K562 (cell line): ENCODE results near the gene ABCF2.
A peak's percentile ranks its signal among the peaks of the same experiment; 100 is the strongest.

Experiments used
- CHD1 ChIP-seq: fragments of 200-600 bp; sonication (generic); IDR thresholded peaks from one replicate; pipeline ENCODE4 v1.6.1; 2012; ENCODE audit warnings: mild to moderate bottlenecking, moderate library complexity, low read length, inconsistent platforms
- JUND ChIP-seq, 2 experiments: IDR thresholded peaks; 2 replicates in 1 of 2; 3 replicates in 1 of 2; pipeline ENCODE4 v1.6.1; 2011; ENCODE audit warnings: borderline replicate concordance in 2 of 2, low read depth in 2 of 2, low read length in 2 of 2, improper control_type of control experiment in 1 of 2, missing biosample characterization in 1 of 2, missing genetic modification characterization in 1 of 2, missing genetic modification reagents in 1 of 2
- KLF13 ChIP-seq: fragments of 450-650 bp; IDR thresholded peaks from 2 replicates; pipeline ENCODE4 v1.6.1; 2016; ENCODE audit warnings: missing genetic modification characterization, low read depth, mild to moderate bottlenecking, missing compliant biosample characterization, moderate library complexity, borderline replicate concordance
- NR2F6 ChIP-seq: fragments of 450-650 bp; formaldehyde crosslinking; IDR thresholded peaks from 2 replicates; pipeline ENCODE4 v1.4.0; 2020; ENCODE audit warnings: mild to moderate bottlenecking
- SIN3A ChIP-seq, 2 experiments: fragments of 150-350 bp in 1 of 2; IDR thresholded peaks; 2 replicates each; pipeline ENCODE4 v1.6.1; 2011 to 2016; ENCODE audit warnings: borderline replicate concordance in 2 of 2, low read depth in 2 of 2, low read length in 2 of 2, mild to moderate bottlenecking in 2 of 2, moderate library complexity in 2 of 2; ENCODE audit not compliant: control insufficient read depth in 1 of 2
- TAF1 ChIP-seq: IDR thresholded peaks from 2 replicates; pipeline ENCODE4 v1.6.1; 2011; ENCODE audit warnings: mild to moderate bottlenecking, low read length, moderate library complexity; ENCODE audit not compliant: insufficient read depth, control insufficient read depth, severe bottlenecking; ENCODE audit errors: extremely low read depth
- YY1 ChIP-seq, 3 experiments: IDR thresholded peaks; 2 replicates each; pipeline ENCODE4 v1.6.1; 2011; ENCODE audit warnings: low read length in 2 of 3, mild to moderate bottlenecking in 2 of 3, moderate library complexity in 2 of 3, borderline replicate concordance in 1 of 3, control low read depth in 1 of 3, low read depth in 1 of 3; ENCODE audit not compliant: insufficient read depth in 3 of 3, insufficient replicate concordance in 2 of 3, control insufficient read depth in 1 of 3, insufficient read length in 1 of 3; ENCODE audit errors: extremely low read depth in 1 of 3
- ZNF121 ChIP-seq: sonication (generic); formaldehyde crosslinking; conservative IDR thresholded peaks from 2 replicates; pipeline ENCODE4 v1.8.0; 2022; ENCODE audit warnings: missing genetic modification reagents
- TF ChIP-seq, protein P1 (sequence below): fragments of 250-450 bp; sonication (Bioruptor Pico); IDR thresholded peaks from 2 replicates; pipeline ENCODE4 v1.8.0; 2021; ENCODE audit warnings: borderline replicate concordance, mild to moderate bottlenecking, moderate library complexity; ENCODE audit not compliant: poor library complexity, severe bottlenecking
- TF ChIP-seq, protein P2 (sequence below): sonication (generic); formaldehyde crosslinking; IDR thresholded peaks from 2 replicates; pipeline ENCODE4 v1.8.0; 2022; ENCODE audit warnings: missing genetic modification reagents, mild to moderate bottlenecking, borderline replicate concordance
- TF ChIP-seq, protein P3 (sequence below), 3 experiments: IDR thresholded peaks in 2 of 3; conservative IDR thresholded peaks in 1 of 3; 2 replicates each; pipeline ENCODE4 v1.5.1; 2011 to 2012; ENCODE audit warnings: low read length in 3 of 3, mild to moderate bottlenecking in 3 of 3, control low read depth in 2 of 3, improper control_type of control experiment in 1 of 3, inconsistent platforms in 1 of 3, low read depth in 1 of 3, mixed read lengths in 1 of 3, moderate library complexity in 1 of 3; ENCODE audit not compliant: insufficient read depth in 2 of 3

DNA sequence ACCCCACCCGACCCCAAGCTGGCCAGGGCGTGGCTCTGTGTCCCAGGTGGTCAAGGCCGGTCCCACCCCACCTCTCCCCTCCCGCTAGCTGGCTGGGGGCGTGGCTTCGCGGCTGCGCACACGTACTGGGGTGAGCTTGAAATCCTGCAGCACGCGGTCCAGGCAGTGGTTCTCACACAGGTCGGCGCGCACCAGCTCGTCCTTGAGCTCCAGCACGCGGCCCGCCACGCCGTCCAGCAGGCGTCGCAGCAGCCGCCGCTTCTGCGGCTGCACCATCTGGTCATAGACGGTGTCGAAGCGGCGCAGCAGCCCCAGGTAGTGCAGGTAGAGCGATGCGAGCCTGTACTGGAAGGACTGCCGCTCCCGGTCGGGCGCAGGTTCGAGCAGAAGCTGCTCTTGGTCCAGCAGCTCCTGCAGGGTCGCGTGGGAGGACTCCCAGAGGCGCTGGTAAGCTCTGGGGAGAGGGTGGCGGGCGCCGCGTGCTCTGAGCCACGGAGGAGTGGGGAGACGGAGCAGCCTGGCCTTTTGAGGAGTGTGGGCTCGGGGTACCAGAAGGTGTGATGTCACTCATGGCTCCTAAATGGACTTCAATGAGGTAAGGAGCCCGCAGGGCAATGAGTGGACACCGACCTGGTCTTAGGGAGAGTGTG is 22.5 kb downstream of the ABCF2 start:
- TF ChIP-seq ZNF121 (CRISPR knock-in tag) (no peak), KLF13 (tag) (no peak), TAF1 (no peak), SIN3A (IDR thresholded peaks at IDR 0.05; ENCODE audit: borderline replicate concordance in 2 of 2, control insufficient read depth in 1 of 2, low read depth in 2 of 2, low read length in 2 of 2) (no peak), YY1 (IDR thresholded peaks at IDR 0.05; ENCODE audit: borderline replicate concordance in 1 of 3, control insufficient read depth in 1 of 3, extremely low read depth in 1 of 3, insufficient read depth in 3 of 3, insufficient read length in 1 of 3, insufficient replicate concordance in 2 of 3, low read depth in 1 of 3, low read length in 2 of 3) (no peak), CHD1 (no peak), NR2F6 (CRISPR knock-in tag) (no peak), JUND (IDR thresholded peaks at IDR 0.05; ENCODE audit: borderline replicate concordance, low read depth, low read length) (no peak), JUND (tag; IDR thresholded peaks at IDR 0.05; ENCODE audit: borderline replicate concordance, low read depth, low read length) (no peak)
- TF ChIP-seq, protein P1, sequence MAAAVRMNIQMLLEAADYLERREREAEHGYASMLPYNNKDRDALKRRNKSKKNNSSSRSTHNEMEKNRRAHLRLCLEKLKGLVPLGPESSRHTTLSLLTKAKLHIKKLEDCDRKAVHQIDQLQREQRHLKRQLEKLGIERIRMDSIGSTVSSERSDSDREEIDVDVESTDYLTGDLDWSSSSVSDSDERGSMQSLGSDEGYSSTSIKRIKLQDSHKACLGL, result no peak
- TF ChIP-seq, protein P2, sequence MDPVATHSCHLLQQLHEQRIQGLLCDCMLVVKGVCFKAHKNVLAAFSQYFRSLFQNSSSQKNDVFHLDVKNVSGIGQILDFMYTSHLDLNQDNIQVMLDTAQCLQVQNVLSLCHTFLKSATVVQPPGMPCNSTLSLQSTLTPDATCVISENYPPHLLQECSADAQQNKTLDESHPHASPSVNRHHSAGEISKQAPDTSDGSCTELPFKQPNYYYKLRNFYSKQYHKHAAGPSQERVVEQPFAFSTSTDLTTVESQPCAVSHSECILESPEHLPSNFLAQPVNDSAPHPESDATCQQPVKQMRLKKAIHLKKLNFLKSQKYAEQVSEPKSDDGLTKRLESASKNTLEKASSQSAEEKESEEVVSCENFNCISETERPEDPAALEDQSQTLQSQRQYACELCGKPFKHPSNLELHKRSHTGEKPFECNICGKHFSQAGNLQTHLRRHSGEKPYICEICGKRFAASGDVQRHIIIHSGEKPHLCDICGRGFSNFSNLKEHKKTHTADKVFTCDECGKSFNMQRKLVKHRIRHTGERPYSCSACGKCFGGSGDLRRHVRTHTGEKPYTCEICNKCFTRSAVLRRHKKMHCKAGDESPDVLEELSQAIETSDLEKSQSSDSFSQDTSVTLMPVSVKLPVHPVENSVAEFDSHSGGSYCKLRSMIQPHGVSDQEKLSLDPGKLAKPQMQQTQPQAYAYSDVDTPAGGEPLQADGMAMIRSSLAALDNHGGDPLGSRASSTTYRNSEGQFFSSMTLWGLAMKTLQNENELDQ (CRISPR knock-in tag), result no peak
- TF ChIP-seq, protein P3, sequence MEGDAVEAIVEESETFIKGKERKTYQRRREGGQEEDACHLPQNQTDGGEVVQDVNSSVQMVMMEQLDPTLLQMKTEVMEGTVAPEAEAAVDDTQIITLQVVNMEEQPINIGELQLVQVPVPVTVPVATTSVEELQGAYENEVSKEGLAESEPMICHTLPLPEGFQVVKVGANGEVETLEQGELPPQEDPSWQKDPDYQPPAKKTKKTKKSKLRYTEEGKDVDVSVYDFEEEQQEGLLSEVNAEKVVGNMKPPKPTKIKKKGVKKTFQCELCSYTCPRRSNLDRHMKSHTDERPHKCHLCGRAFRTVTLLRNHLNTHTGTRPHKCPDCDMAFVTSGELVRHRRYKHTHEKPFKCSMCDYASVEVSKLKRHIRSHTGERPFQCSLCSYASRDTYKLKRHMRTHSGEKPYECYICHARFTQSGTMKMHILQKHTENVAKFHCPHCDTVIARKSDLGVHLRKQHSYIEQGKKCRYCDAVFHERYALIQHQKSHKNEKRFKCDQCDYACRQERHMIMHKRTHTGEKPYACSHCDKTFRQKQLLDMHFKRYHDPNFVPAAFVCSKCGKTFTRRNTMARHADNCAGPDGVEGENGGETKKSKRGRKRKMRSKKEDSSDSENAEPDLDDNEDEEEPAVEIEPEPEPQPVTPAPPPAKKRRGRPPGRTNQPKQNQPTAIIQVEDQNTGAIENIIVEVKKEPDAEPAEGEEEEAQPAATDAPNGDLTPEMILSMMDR (IDR thresholded peaks at IDR 0.05 in 2 of 3, conservative IDR thresholded peaks at IDR 0.05 in 1 of 3; ENCODE audit: insufficient read depth in 2 of 3, low read depth in 1 of 3, low read length in 3 of 3), result peak; percentile 44 to 67 (median 50); a peak in 5 of 6 replicates
